CD4-positive, alpha-beta T cell treated with Interleukin-17A for 1 hour (primary cell): ENCODE results near the gene RAI2.

Experiments used
- DNase-seq: peaks from one replicate; pipeline ENCODE4 v3.0.0-alpha.2; 2020

Gene RAI2

GRCh38 chrX:17778997-17779396 lies 82.1 kb downstream of the RAI2 start:
- DNase-seq, result no peak

- no peak for DNase-seq
Observed at GRCh38 chrX:17774053-17774452, 87.0 kb downstream of the RAI2 start.

- no peak for DNase-seq
Observed at GRCh38 chrX:17773221-17773876, 87.7 kb downstream of the RAI2 start.

- DNase-seq, result no peak
Observed at GRCh38 chrX:17769701-17770269, 91.3 kb downstream of the RAI2 start.

- DNase-seq, result no peak
Observed at GRCh38 chrX:17768997-17769396, 92.1 kb downstream of the RAI2 start.

GRCh38 chrX:17767734-17768133 lies 93.4 kb downstream of the RAI2 start:
- no peak for DNase-seq

GRCh38 chrX:17759990-17760389 lies 101.1 kb downstream of the RAI2 start:
- DNase-seq, result no peak

GRCh38 chrX:17758382-17758781 lies 102.7 kb downstream of the RAI2 start:
- DNase-seq, result no peak

GRCh38 chrX:17750436-17750835 lies 110.7 kb downstream of the RAI2 start:
- DNase-seq, result no peak
